HG03571 (cell line): ENCODE measurements around the gene KEL.
A peak's percentile ranks its signal among the peaks of the same experiment; 100 is the strongest.

Source experiments
- ATAC-seq: cut with Tn5 transposase; IDR thresholded peaks from one replicate; pipeline ENCODE4 v1.9.1; 2021; ENCODE audit not compliant: unreplicated experiment

The KEL gene

GRCh38 chr7:142963993-142964392, 1.8 kb upstream of the KEL start:
- no peak for ATAC-seq

- ATAC-seq = no peak
These were observed 828 bp upstream of the KEL start for GRCh38 chr7:142962991-142963390.

- ATAC-seq = no peak
These were observed 579 bp downstream of the KEL start for GRCh38 chr7:142961595-142961972.

GRCh38 chr7:142960955-142961512, 1.1 kb downstream of the KEL start:
- ATAC-seq = no peak

GRCh38 chr7:142959202-142959601, 3.0 kb downstream of the KEL start:
- ATAC-seq = no peak

- no peak for ATAC-seq
These were observed 4.4 kb downstream of the KEL start for GRCh38 chr7:142957723-142958122.

- ATAC-seq = no peak
These were observed 5.1 kb downstream of the KEL start for GRCh38 chr7:142956951-142957623.

GRCh38 chr7:142954680-142955268, 7.4 kb downstream of the KEL start:
- ATAC-seq = peak; percentile 77

GRCh38 chr7:142950235-142950634, 11.9 kb downstream of the KEL start:
- no peak for ATAC-seq

GRCh38 chr7:142948603-142949002, 13.6 kb downstream of the KEL start:
- no peak for ATAC-seq

GRCh38 chr7:142945001-142945400, 17.2 kb downstream of the KEL start:
- ATAC-seq = no peak

GRCh38 chr7:142943706-142944268, 18.4 kb downstream of the KEL start:
- ATAC-seq = no peak

GRCh38 chr7:142942746-142943145, 19.4 kb downstream of the KEL start:
- ATAC-seq = no peak

GRCh38 chr7:142941541-142941940, 20.6 kb downstream of the KEL start:
- no peak for ATAC-seq

GRCh38 chr7:142940966-142941535, 21.1 kb downstream of the KEL start:
- no peak for ATAC-seq

- ATAC-seq = no peak
These were observed 22.8 kb downstream of the KEL start, which contains the start of gene LLCFC1 for GRCh38 chr7:142939226-142939910. LLCFC1 (plus strand) TSS chr7:142939484; CDS start chr7:142939622, 138 bp downstream.

GRCh38 chr7:142938611-142939010, 23.6 kb downstream of the KEL start:
- ATAC-seq = no peak

- ATAC-seq = no peak
These were observed 26.1 kb downstream of the KEL start for GRCh38 chr7:142935941-142936565.

GRCh38 chr7:142934056-142934455, 28.1 kb downstream of the KEL start:
- ATAC-seq = no peak

- ATAC-seq = no peak
These were observed 28.5 kb downstream of the KEL start, which contains the start of gene TRPV5 for GRCh38 chr7:142933624-142934023. TRPV5 (minus strand) TSS chr7:142933746; CDS start chr7:142933459, 287 bp downstream.

GRCh38 chr7:142933092-142933475, 29.1 kb downstream of the KEL start:
- ATAC-seq = no peak
